ENCODE data around the gene GID4. TPM values are rescaled to one million over a fixed set of nuclear protein-coding genes. Genes with fewer than 3 reads are reported as not detected.

Gene GID4
- total RNA-seq, 1 experiment from 2014 or later: 11.4 TPM

DNA sequence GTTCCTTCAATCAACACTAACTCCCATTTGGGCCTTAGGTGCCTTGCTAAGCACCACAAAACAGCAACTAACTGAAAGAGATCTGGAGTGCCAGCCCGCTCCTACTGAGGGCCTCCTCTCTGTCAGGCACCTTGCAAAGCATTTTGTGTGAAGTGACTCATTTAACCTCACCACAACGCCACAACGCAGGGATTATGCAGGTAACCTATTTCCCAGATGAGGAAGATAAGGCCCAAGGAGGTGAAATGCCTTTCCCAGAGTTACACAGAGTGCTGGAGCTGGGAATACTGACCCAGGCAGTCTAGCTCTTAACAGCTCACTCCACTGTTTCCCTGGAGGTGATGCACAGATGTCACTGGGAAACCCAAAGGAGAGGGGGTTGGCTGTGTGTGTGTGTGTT, 33.7 kb upstream of the GID4 start:
- Mint-ChIP-seq H3K27me3 (ENCODE audit: low read depth) (peaks cover 8% of the 10 kb centered on the region), H3K4me1 (peaks cover 8 to 22% of the 10 kb centered on the region in 2 experiments), H3K36me3 (ENCODE audit: insufficient read depth in 1 of 3, low read depth in 3 of 3) (peaks cover 0 to 3% (median 0%) of the 10 kb centered on the region in 3 experiments; a peak in 2 of 7 replicates), H3K27ac (no peak overlapping the region), H3K4me3 (no peak overlapping the region; a peak in 1 of 5 replicates), H3K9me3 (no peaks in the 10 kb centered on the region)
- Histone ChIP-seq H3K4me1 (ENCODE audit: insufficient read depth, low read length) (no peaks in the 10 kb centered on the region), H3K27ac (ENCODE audit: insufficient read length, low read depth, low read length) (no peak overlapping the region), H3T11ph (ENCODE audit: low read length) (no peak overlapping the region), H4K20me1 (ENCODE audit: control insufficient read depth, insufficient read depth, insufficient read length) (no peaks in the 10 kb centered on the region), H2BK12ac (ENCODE audit: insufficient read length, low read depth, low read length) (no peak overlapping the region), H3K18ac (ENCODE audit: insufficient read length, low read depth, low read length) (no peak overlapping the region), H3K9ac (ENCODE audit: extremely low read depth, insufficient read length, low read length) (no peak overlapping the region), H2BK15ac (ENCODE audit: low read depth, low read length) (no peak overlapping the region), H4K8ac (replicated peaks; ENCODE audit: insufficient read length, low read depth, low read length) (no peak overlapping the region), H3K4me2 (ENCODE audit: insufficient read depth, insufficient read length, low read length) (no peak overlapping the region), H3K14ac (ENCODE audit: insufficient read depth, low read length) (no peak overlapping the region), H3K79me1 (ENCODE audit: insufficient read depth, low read depth, low read length, poor library complexity, severe bottlenecking) (no peaks in the 10 kb centered on the region), H3K56ac (ENCODE audit: insufficient read length, low read depth, low read length) (no peak overlapping the region), H3K23ac (ENCODE audit: insufficient read length, low read depth, low read length) (no peak overlapping the region), H2AFZ (ENCODE audit: low read length) (no peak overlapping the region), H3K79me2 (ENCODE audit: insufficient read depth, low read length) (no peaks in the 10 kb centered on the region), H3K27me3 (ENCODE audit: insufficient read depth, low read length) (no peaks in the 10 kb centered on the region), H4K5ac (ENCODE audit: insufficient read length, low read depth, low read length) (no peak overlapping the region), H2BK120ac (ENCODE audit: low read depth, low read length, poor library complexity, severe bottlenecking) (no peak overlapping the region), H3K23me2 (ENCODE audit: insufficient read length, low read depth, low read length, poor library complexity, severe bottlenecking) (no peaks in the 10 kb centered on the region), H2BK5ac (ENCODE audit: insufficient read length, low read length) (no peak overlapping the region), H3K9me3 (ENCODE audit: control insufficient read depth, low read depth, low read length) (no peaks in the 10 kb centered on the region), H2BK20ac (ENCODE audit: low read depth, low read length, poor library complexity, severe bottlenecking) (no peak overlapping the region), H2AK5ac (ENCODE audit: insufficient read length, low read length) (no peak overlapping the region), H3K4ac (ENCODE audit: low read depth, low read length) (no peak overlapping the region), H4K91ac (ENCODE audit: insufficient read length, low read depth, low read length) (no peak overlapping the region)
- TF ChIP-seq, protein P1, sequence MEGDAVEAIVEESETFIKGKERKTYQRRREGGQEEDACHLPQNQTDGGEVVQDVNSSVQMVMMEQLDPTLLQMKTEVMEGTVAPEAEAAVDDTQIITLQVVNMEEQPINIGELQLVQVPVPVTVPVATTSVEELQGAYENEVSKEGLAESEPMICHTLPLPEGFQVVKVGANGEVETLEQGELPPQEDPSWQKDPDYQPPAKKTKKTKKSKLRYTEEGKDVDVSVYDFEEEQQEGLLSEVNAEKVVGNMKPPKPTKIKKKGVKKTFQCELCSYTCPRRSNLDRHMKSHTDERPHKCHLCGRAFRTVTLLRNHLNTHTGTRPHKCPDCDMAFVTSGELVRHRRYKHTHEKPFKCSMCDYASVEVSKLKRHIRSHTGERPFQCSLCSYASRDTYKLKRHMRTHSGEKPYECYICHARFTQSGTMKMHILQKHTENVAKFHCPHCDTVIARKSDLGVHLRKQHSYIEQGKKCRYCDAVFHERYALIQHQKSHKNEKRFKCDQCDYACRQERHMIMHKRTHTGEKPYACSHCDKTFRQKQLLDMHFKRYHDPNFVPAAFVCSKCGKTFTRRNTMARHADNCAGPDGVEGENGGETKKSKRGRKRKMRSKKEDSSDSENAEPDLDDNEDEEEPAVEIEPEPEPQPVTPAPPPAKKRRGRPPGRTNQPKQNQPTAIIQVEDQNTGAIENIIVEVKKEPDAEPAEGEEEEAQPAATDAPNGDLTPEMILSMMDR (conservative IDR thresholded peaks at IDR 0.05): no peak
- WGBS (ENCODE audit: extremely low coverage, insufficient read length, low lambda C conversion rate): no CpG with 5 or more reads among the region's 3 CpGs
- no peak for DNase-seq
